SK-N-SH (cell line): ENCODE measurements around the gene TPPP.

Experiments
- CTCF ChIP-seq: fragments of 200-600 bp; sonication (generic); IDR thresholded peaks from 2 replicates; pipeline ENCODE4 v1.6.1; 2017; ENCODE audit warnings: antibody characterized with exemption, mild to moderate bottlenecking, moderate library complexity
- GABPA ChIP-seq: IDR thresholded peaks from 2 replicates; pipeline ENCODE4 v1.4.0; 2012; ENCODE audit warnings: low read depth, mild to moderate bottlenecking
- POLR2AphosphoS5 ChIP-seq: IDR thresholded peaks from 2 replicates; pipeline ENCODE4 v1.6.1; 2012; ENCODE audit warnings: low read depth, low read length
- RAD21 ChIP-seq: IDR thresholded peaks from 2 replicates; pipeline ENCODE4 v1.6.1; 2012; ENCODE audit warnings: mild to moderate bottlenecking, low read length
- RFX5 ChIP-seq: IDR thresholded peaks from 2 replicates; pipeline ENCODE4 v1.6.1; 2012; ENCODE audit warnings: mild to moderate bottlenecking, improper control_type of control experiment, low read length
- TAF1 ChIP-seq: IDR thresholded peaks from 2 replicates; pipeline ENCODE4 v1.6.1; 2012; ENCODE audit warnings: low read depth, mild to moderate bottlenecking, low read length, moderate library complexity, borderline replicate concordance
- YY1 ChIP-seq: IDR thresholded peaks from 2 replicates; pipeline ENCODE4 v1.4.0; 2012; ENCODE audit warnings: low read depth, mild to moderate bottlenecking

GRCh38 chr5:610011-610743, 83.0 kb downstream of the TPPP start:
- TF ChIP-seq TAF1 (no peak), CTCF (no peak), GABPA (no peak), YY1 (no peak), POLR2AphosphoS5 (no peak), RFX5 (no peak), RAD21 (no peak)
